NT2/D1 (cell line): Measurements from ENCODE around the gene COL11A2.

Source experiments
- SUZ12 ChIP-seq: IDR thresholded peaks from 2 replicates; pipeline ENCODE4 v1.6.1; 2011; ENCODE audit not compliant: insufficient read length, insufficient read depth; ENCODE audit errors: extremely low read depth
- YY1 ChIP-seq: IDR thresholded peaks from 2 replicates; pipeline ENCODE4 v1.6.1; 2011; ENCODE audit not compliant: insufficient read length, insufficient read depth
- ZNF274 ChIP-seq: IDR thresholded peaks from 2 replicates; pipeline ENCODE4 v1.6.1; 2011; ENCODE audit warnings: mild to moderate bottlenecking, low read depth, low read length

DNA sequence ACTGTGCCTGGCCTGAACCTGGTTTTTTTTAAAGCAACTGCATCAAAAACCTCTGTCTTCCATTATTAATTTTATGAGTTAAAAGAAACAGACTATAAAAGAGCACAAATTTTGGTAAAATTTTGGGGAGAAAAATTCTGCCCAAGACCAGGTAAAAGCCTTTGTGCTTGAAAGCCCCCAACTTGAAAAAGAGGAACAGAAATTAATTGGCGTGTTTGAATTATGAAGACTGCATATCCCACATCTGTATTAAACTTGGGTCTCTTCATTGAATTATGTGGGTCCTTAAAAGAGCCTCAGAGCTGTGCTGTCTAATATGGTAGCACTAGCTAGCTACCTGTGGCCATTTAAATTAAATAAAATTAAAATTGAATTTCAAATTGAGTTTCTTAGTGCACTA is 41.2 kb downstream of the COL11A2 start:
- TF ChIP-seq YY1 (no peak), SUZ12 (no peak), ZNF274 (no peak)
